Inflammatory macrophage treated with lipopolysaccharide for 1 hour (primary cell): Measurements from ENCODE around the gene DSCAML1.

Experiments used
- DNase-seq, 2 donors: peaks; one replicate each; pipeline ENCODE4 v3.0.0-alpha.2; 2020 to 2022

The DSCAML1 gene

DNA sequence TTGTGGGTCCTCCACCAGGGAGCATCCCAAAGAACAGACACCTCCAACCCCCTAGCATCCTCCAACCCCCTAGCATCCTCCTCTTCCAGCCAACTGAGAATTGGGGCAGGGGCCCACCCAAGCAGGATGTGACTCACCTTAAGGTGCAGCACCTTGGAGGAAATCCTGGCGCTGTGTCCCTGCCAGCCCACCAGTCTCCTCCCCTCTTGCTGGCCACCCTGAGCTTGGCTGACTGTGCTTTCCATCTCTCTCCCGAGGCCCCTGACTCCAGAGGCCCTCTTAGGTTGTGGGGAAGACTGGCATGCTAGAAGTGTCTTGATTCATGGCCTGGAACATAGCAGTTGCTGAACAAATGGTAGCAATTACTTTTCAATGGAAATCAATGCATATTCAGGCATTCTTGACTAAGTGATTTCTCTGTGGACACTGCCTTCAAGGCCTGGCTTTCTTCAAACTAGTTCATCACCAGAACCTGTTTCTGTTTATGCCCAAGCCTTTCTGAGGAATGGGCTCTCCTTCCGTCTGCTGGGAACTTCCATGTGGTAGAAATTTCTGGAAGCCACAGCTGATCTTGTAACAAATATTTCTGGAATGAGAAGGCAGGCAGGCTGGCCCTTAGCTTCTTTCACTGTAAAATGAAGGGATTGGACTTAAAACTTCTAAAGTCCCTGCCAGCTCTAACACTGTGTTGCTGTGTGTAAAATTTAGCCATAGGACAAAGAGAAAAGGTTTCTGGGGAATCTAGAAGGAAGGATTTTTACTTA, 408.8 kb downstream of the DSCAML1 start:
- no peak for DNase-seq

DNA sequence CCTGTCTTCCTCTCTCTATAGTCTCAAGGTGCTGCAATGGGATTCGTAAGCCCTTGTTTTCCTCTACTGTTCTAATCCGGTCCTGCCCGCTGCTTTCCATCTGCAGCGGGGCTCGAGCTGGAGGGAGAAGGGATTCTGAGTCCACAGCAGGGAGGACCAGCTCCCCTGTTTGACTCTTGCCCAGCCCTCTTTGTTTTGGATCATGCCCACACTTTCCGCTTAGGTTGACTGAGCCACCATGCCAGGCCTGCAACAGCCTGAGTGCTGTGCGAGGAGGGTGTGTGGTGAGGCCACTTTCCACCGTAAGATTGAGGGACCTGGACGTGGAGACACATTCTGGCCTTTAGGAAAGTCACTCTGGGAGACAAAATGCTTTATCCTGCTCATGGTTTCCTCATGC, 411.1 kb downstream of the DSCAML1 start:
- DNase-seq: no peak

DNA sequence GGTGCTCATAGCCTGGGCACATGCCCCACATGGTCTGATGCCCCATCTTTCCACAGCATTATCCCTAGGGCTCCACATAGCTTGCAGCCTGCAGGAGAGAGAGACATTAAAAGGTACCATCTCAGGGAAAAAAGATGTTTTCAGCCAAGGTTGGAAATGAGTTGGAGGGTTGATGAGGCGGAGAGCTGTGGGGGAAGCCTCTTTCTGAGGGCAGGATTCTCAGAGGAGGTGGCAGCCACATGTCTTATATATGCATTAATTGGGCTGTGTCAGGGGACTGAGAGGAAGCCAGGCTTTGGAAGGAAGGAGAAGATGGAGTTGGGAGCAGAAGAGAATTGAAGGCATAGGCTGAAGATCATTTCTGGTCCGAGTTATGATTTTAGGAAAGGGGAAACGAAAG, 411.5 kb downstream of the DSCAML1 start:
- DNase-seq: no peak

DNA sequence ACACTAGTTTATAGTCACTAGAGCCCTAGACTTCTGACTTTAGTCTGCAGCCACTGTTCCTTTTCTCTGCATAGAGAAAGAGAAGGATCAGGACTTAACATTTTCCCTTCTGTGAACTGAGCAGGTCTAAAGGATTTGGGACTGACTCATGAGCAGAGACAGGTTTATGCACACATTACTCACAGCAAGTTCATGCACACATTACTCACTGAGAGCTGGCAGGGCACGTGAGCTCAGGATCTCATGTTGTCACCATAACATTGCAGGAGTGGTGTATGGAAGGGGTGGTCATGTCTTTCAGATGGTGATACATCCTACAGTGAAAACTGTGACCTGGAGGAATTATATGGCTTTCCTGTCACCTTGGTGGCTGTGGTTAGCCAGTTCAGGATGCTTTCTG, 413.0 kb downstream of the DSCAML1 start:
- no peak for DNase-seq

DNA sequence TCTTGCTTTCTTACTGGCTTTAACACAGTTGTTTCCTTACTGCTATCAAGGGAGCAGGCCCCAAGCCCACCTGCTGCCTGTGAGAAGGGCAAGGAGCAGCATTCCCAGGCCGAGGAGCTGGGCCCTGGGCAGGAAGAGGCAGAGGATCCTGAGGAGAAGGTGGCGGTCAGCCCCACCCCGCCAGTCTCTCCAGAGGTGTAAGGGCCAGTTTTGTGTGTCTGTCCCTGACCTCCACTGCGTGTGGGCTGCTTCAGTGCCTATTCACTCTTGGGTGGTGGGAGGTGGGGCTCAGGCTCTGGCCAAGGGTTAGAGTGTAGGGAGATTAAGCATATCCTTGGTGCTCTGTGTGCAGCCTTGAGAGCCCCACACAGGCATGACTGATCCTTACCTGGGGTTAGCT, 414.3 kb downstream of the DSCAML1 start:
- DNase-seq: no peak

DNA sequence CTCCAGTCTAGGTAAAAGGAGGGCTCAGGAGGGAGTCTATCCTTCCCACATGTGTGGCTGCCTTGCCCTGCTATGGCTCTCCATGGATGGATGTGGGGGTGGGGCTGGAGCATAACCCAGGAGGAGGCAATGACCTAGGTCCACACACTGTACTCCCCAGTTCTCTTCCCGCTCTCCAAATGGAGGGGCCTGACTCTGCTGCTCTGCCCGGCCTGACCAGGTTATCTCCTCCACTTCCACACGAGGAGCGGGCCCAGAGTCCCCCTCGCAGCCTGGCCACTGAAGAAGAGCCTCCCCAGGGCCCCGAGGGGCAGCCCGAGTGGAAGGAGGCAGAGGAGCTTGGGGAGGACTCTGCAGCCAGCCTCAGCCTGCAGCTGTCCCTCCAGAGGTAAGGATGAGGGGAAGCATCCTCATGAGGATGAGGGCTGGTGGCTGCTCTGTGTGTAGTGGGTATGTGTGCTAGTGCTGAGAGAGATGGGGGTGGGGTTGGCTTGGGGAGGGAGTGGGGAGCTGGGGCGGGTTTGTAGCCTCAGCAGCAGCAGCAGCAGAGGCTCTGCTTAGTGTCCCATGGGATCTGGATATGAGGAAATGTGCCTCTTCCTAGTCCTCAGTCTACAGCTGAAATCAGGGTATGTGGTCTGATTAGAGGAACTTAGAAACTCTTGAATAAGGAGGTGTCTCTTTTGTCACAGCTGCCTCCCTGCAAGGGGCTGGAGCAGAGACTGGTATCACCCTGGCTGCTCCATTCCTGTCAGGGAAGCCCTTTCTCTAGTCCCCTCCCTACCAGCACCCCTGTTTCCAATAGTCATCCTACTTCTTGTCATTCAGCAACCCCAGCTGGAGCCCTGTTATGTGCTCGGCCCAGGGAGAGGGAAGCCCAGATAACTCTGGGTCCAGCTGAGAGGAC, 415.3 kb downstream of the DSCAML1 start:
- no peak for DNase-seq

DNA sequence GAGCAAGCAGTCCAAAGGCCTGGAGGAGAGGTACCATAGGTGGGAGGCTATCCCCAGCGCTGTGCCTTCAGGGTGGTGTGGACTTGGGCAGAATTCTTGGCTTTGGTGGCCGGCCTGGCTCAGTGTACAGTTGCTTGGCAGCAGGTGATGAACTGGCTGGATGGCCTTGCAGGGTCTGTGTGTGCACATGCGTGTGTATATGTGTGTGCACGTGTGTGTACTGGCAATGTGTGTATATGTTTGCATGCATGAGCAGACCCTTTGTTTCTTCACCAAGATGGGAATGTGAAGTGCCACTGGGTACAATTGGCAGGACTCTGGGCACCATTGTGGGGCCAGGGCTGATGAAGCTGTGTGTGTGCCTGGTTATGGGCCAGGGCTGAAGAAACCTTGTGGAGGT, 416.3 kb downstream of the DSCAML1 start:
- no peak for DNase-seq

DNA sequence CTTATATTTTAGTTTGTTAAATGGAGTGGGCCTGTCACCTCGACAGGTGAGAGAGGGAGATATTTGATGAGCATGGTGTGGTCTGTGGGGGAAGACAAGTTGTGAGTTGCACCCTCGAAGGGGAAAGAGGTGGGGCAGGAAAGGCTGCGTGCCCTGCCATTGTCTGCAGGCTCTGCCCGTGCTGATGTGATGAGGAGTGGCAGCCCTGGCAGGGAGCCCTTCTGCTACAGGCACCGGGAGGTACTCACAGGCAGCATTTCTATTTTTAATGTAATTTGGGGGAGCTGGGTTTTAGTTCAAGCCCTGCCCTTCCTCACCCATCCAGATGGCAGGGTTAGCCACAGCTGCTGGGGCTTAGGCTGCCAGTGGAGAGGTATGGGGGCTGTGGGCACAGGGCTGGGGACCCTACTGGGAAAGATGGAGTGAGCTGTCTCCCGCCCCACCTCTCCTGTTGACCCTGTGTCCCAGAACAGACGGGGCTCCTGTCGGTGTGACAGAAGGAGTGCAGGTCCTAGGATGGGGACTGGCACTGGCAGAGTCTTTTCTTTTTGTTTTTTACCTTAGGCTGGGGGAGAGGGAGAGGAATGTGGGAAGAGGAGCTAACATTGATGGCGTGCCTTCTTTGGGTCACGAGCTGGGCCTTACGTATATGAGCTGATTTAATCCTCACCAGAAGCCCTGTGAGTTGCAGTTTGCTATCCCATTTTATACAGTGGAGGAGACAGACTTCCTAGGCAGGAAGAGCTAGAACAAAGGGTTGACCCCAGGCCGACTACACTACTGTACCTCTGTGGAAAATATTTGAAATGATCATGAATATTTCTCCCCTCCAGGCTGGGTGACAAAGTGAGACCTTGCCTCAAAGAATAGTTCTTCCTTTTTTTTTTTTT, 417.8 kb downstream of the DSCAML1 start:
- DNase-seq: no peak
